CD14-positive monocyte (primary cell): ENCODE data around the gene BCORL1. TPM values are rescaled to one million over a fixed set of nuclear protein-coding genes. Genes with fewer than 3 reads are reported as not detected.
A peak's percentile ranks its signal among the peaks of the same experiment; 100 is the strongest.

Experiments used
- DNase-seq, 3 donors: peaks; one replicate each; pipeline ENCODE4 v3.0.0-alpha.2; 2011 to 2022
- H2AFZ ChIP-seq: 2 replicates; pipeline ENCODE4 v1.6.0; 2012; ENCODE audit warnings: mild to moderate bottlenecking, low read depth, low read length, inconsistent platforms; ENCODE audit not compliant: insufficient read depth, poor library complexity, severe bottlenecking
- H3K27ac ChIP-seq, 2 donors: 1 replicate in 1 of 2; 2 replicates in 1 of 2; pipeline ENCODE4 v1.5.1; 2012 to 2013; ENCODE audit warnings: low read length in 2 of 2, control low read depth in 1 of 2, inconsistent platforms in 1 of 2, low read depth in 1 of 2, mild to moderate bottlenecking in 1 of 2
- H3K27me3 ChIP-seq, 2 donors: one replicate each; pipeline versions ENCODE4 v1.6.0 to v1.6.1; 2011 to 2013; ENCODE audit warnings: low read length in 2 of 2; ENCODE audit not compliant: control insufficient read depth in 2 of 2, insufficient read depth in 2 of 2
- H3K36me3 ChIP-seq, 2 donors: replicated peaks in 1 of 2; 1 replicate in 1 of 2; 2 replicates in 1 of 2; pipeline versions ENCODE4 v1.5.1 to v1.6.1; 2012 to 2013; ENCODE audit warnings: low read length in 2 of 2, control low read depth in 1 of 2, inconsistent platforms in 1 of 2, mild to moderate bottlenecking in 1 of 2; ENCODE audit not compliant: insufficient read depth in 2 of 2, control insufficient read depth in 1 of 2
- H3K4me1 ChIP-seq, 2 donors: 1 replicate in 1 of 2; 2 replicates in 1 of 2; pipeline versions ENCODE4 v1.5.1 to v1.6.1; 2012 to 2013; ENCODE audit warnings: low read length in 2 of 2, control low read depth in 1 of 2, inconsistent platforms in 1 of 2, mild to moderate bottlenecking in 1 of 2, moderate library complexity in 1 of 2; ENCODE audit not compliant: insufficient read depth in 2 of 2, control insufficient read depth in 1 of 2
- H3K4me2 ChIP-seq: replicated peaks from 2 replicates; pipeline ENCODE3; 2012; ENCODE audit warnings: low read length, moderate library complexity, mild to moderate bottlenecking; ENCODE audit not compliant: poor library complexity, severe bottlenecking; ENCODE audit errors: extremely low read depth
- H3K4me3 ChIP-seq, 3 experiments: fragments of 200-600 bp in 1 of 3; sonication (generic) in 1 of 3; replicated peaks in 1 of 3; 1 replicate in 2 of 3; 2 replicates in 1 of 3; pipeline ENCODE4 v1.5.1; 2011 to 2013; ENCODE audit warnings: low read length in 3 of 3, mild to moderate bottlenecking in 3 of 3, control low read depth in 2 of 3, low read depth in 2 of 3, inconsistent platforms in 1 of 3, moderate library complexity in 1 of 3
- H3K79me2 ChIP-seq: 2 replicates; pipeline ENCODE4 v1.6.0; 2012; ENCODE audit warnings: mild to moderate bottlenecking, control low read depth, inconsistent platforms, low read length, moderate library complexity; ENCODE audit not compliant: insufficient read depth
- H3K9ac ChIP-seq: 2 replicates; pipeline ENCODE4 v1.6.0; 2017; ENCODE audit warnings: low read length, mild to moderate bottlenecking; ENCODE audit not compliant: insufficient read depth, poor library complexity, severe bottlenecking
- H3K9me3 ChIP-seq, 2 donors: replicated peaks in 1 of 2; 1 replicate in 1 of 2; 2 replicates in 1 of 2; pipeline versions ENCODE4 v1.5.1 to v1.6.1; 2012 to 2013; ENCODE audit warnings: low read length in 2 of 2, control low read depth in 1 of 2; ENCODE audit not compliant: control insufficient read depth in 1 of 2, insufficient read depth in 1 of 2
- H4K20me1 ChIP-seq: 2 replicates; pipeline ENCODE4 v1.6.0; 2012; ENCODE audit warnings: mild to moderate bottlenecking, low read length, control low read depth, moderate library complexity; ENCODE audit not compliant: insufficient read depth
- H3K27ac Mint-ChIP-seq, 7 donors: one replicate each; pipeline ENCODE4 v1.8.0; 2020; ENCODE audit warnings: mild to moderate bottlenecking in 7 of 7, mixed read lengths in 7 of 7, moderate library complexity in 6 of 7, inconsistent platforms in 2 of 7
- H3K27me3 Mint-ChIP-seq, 3 donors: one replicate each; pipeline ENCODE4 v1.8.0; 2021 to 2022; ENCODE audit warnings: low read depth in 3 of 3, mild to moderate bottlenecking in 3 of 3, mixed read lengths in 3 of 3, moderate library complexity in 3 of 3, inconsistent platforms in 1 of 3
- H3K36me3 Mint-ChIP-seq, 2 donors: one replicate each; pipeline ENCODE4 v1.8.0; 2020; ENCODE audit warnings: mixed read lengths in 2 of 2, inconsistent platforms in 1 of 2, mild to moderate bottlenecking in 1 of 2
- H3K4me1 Mint-ChIP-seq: one replicate; pipeline ENCODE4 v1.8.0; 2020; ENCODE audit warnings: mild to moderate bottlenecking, mixed read lengths
- H3K4me3 Mint-ChIP-seq, 2 donors: one replicate each; pipeline ENCODE4 v1.8.0; 2020; ENCODE audit warnings: mild to moderate bottlenecking in 2 of 2, mixed read lengths in 2 of 2, moderate library complexity in 1 of 2
- H3K9me3 Mint-ChIP-seq, 7 donors: one replicate each; pipeline ENCODE4 v1.8.0; 2020 to 2022; ENCODE audit warnings: mixed read lengths in 7 of 7, mild to moderate bottlenecking in 6 of 7, moderate library complexity in 6 of 7, inconsistent platforms in 2 of 7
- CTCF ChIP-seq: fragments of 200-600 bp; IDR thresholded peaks from one replicate; pipeline ENCODE4 v1.8.0; 2022; ENCODE audit warnings: antibody characterized with exemption, mild to moderate bottlenecking
- WGBS: methylation state at CpG from one replicate; pipeline ENCODE4 v1.1.5; 2013; ENCODE audit warnings: missing lambda C conversion rate; ENCODE audit not compliant: insufficient coverage; 5-methylcytosine and 5-hydroxymethylcytosine counted together
- intact Hi-C, 2 donors: fragments of 100-400 bp; cut with micrococcal nuclease; formaldehyde crosslinking; loops; one replicate each; pipeline versions ENCODE4 v1.15.0 to v1.15.1; 2023
- polyA minus RNA-seq: library from RNA; depleted of rRNA, polyadenylated mRNA; stranded (reverse); fragments of >200 nt; gene quantifications from 2 replicates; pipeline ENCODE4 v1.2.3, GENCODE V29; 2012
- polyA plus RNA-seq, 3 donors: library from polyadenylated mRNA; depleted of rRNA in 1 of 3; unstranded in 2 of 3; stranded (reverse) in 1 of 3; fragments of 300-500 nt in 2 of 3; fragments of >200 nt in 1 of 3; fragmentation: Illumina TruSeq in 2 of 3; gene quantifications; 1 replicate in 2 of 3; 2 replicates in 1 of 3; pipeline ENCODE4 v1.2.3, GENCODE V29; 2012 to 2021
- total RNA-seq, 12 experiments: library from RNA in 1 of 12; stranded (reverse) in 1 of 12; fragments of 120-200 nt in 1 of 12; gene quantifications; one replicate each; pipeline ENCODE4 v1.2.4 and lab custom pipeline; 2013 to 2026; ENCODE audit warnings: mixed read lengths in 6 of 12, inconsistent platforms in 1 of 12

The BCORL1 gene, protein sequence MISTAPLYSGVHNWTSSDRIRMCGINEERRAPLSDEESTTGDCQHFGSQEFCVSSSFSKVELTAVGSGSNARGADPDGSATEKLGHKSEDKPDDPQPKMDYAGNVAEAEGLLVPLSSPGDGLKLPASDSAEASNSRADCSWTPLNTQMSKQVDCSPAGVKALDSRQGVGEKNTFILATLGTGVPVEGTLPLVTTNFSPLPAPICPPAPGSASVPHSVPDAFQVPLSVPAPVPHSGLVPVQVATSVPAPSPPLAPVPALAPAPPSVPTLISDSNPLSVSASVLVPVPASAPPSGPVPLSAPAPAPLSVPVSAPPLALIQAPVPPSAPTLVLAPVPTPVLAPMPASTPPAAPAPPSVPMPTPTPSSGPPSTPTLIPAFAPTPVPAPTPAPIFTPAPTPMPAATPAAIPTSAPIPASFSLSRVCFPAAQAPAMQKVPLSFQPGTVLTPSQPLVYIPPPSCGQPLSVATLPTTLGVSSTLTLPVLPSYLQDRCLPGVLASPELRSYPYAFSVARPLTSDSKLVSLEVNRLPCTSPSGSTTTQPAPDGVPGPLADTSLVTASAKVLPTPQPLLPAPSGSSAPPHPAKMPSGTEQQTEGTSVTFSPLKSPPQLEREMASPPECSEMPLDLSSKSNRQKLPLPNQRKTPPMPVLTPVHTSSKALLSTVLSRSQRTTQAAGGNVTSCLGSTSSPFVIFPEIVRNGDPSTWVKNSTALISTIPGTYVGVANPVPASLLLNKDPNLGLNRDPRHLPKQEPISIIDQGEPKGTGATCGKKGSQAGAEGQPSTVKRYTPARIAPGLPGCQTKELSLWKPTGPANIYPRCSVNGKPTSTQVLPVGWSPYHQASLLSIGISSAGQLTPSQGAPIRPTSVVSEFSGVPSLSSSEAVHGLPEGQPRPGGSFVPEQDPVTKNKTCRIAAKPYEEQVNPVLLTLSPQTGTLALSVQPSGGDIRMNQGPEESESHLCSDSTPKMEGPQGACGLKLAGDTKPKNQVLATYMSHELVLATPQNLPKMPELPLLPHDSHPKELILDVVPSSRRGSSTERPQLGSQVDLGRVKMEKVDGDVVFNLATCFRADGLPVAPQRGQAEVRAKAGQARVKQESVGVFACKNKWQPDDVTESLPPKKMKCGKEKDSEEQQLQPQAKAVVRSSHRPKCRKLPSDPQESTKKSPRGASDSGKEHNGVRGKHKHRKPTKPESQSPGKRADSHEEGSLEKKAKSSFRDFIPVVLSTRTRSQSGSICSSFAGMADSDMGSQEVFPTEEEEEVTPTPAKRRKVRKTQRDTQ (N-terminal part only)
- total RNA-seq (2013), result 1.1 TPM
- 1 to 10 TPM in 1 of 3 donors, under 1 TPM in 2; 0.69 to 2.4 (median 0.72) TPM for polyA plus RNA-seq
- 3.0 and 3.2 TPM in 2 replicates for polyA minus RNA-seq
- total RNA-seq (lab: John Stamatoyannopoulos, UW), result 2.0 to 13.8 (median 3.9) reads per million in 11 experiments

GRCh38 chrX:129982300-129983251 lies at the start of gene BCORL1:
Gene BCORL1, plus strand, starts transcription at chrX:129982635. Its CDS starts 22,597 bp downstream, at chrX:130005232.
- Histone ChIP-seq H3K27me3 (no peaks in the 10 kb centered on the region), H3K36me3 (no peaks in the 10 kb centered on the region), H3K4me1 (peaks cover 11 to 15% of the 10 kb centered on the region in 2 donors), H3K9me3 (no peaks in the 10 kb centered on the region), H2AFZ (no peak within 1 kb of the TSS), H3K4me3 (peak within 1 kb of the TSS in 1 of 3 experiments; percentile 71), H3K4me2 (peak within 1 kb of the TSS; percentile 92), H3K79me2 (no peaks in the 10 kb centered on the region), H4K20me1 (peaks cover 7% of the 10 kb centered on the region), H3K27ac (peak within 1 kb of the TSS; percentile 48 to 49), H3K9ac (no peak within 1 kb of the TSS)
- DNase-seq, result peak; percentile 68 to 87 (median 79)
- intact Hi-C loops, result loop anchor here in 1 of 2 donors (2.0 kb wide), 1 partner anchor 44 kb away; no protein-coding TSS in a partner anchor
- no peak for TF ChIP-seq CTCF
- Mint-ChIP-seq H3K27ac (peak within 1 kb of the TSS in 6 of 7 donors; percentile 48 to 88 (median 80)), H3K27me3 (peaks cover 4 to 17% (median 7%) of the 10 kb centered on the region in 3 donors), H3K36me3 (peaks cover 0 to 3% of the 10 kb centered on the region in 2 donors), H3K9me3 (peaks cover 0 to 16% (median 6%) of the 10 kb centered on the region in 7 donors), H3K4me3 (no peak within 1 kb of the TSS), H3K4me1 (peaks cover 25% of the 10 kb centered on the region)
- 0% methylated on average over 7 of the region's 74 CpGs for WGBS
